OCI-LY3 (cell line): Measurements from ENCODE around the gene VCL.

ENCODE experiments used
- CTCF ChIP-seq: fragments of 200-600, 300-600 bp; sonication (generic); IDR thresholded peaks from 2 replicates; pipeline ENCODE4 v1.5.1; 2014; ENCODE audit warnings: antibody characterized with exemption, low read length, low read depth
- EZH2phosphoT487 ChIP-seq: fragments of 200-600 bp; shearing (Covaris generic); IDR thresholded peaks from 2 replicates; pipeline ENCODE4 v1.6.1; 2018; ENCODE audit warnings: antibody characterized with exemption, mixed run types, low read depth

GRCh38 chr10:74026428-74027015 is 28.6 kb downstream of the VCL start:
- 0 out of 2 replicates have a peak, but pooled peaks have one; percentile 21 for TF ChIP-seq CTCF
- TF ChIP-seq EZH2phosphoT487 = no peak
